Left renal cortex interstitium (tissue), 4 donors: ENCODE data around the gene ERI2. TPM values are rescaled to one million over a fixed set of nuclear protein-coding genes. Genes with fewer than 3 reads are reported as not detected.

ENCODE experiments used
- polyA plus RNA-seq, 4 donors: library from polyadenylated mRNA; unstranded; fragments of 120-200 nt; gene quantifications; one replicate each; pipeline ENCODE4 v1.2.1, GENCODE V29; 2013; ENCODE audit not compliant: insufficient read length in 4 of 4

Gene ERI2
- polyA plus RNA-seq, 4 donors: 30.7 to 41.4 (median 34.4) TPM

Other genes with a start within 250 kb of the ERI2 start
- 10 to 100 TPM; 42.4 to 69.5 (median 59.4) TPM for gene ACSM2B, start 230.1 kb downstream of the ERI2 start, polyA plus RNA-seq
- gene ACSM1, start 108.8 kb downstream of the ERI2 start, polyA plus RNA-seq: 1 to 10 TPM in 2 of 4 donors, under 1 TPM in 2; 0.82 to 1.8 (median 0.94) TPM
- gene THUMPD1, start 64.7 kb downstream of the ERI2 start, polyA plus RNA-seq: 10 to 100 TPM; 66.0 to 81.7 (median 75.7) TPM
- 100 to 1,000 TPM in 3 of 4 donors, 10 to 100 TPM in 1; 91.4 to 126 (median 105) TPM for gene ACSM3, start 42.5 kb downstream of the ERI2 start, polyA plus RNA-seq
- gene REXO5, start 55 bp upstream of the ERI2 start, polyA plus RNA-seq: 1 to 10 TPM; 5.7 to 10.0 (median 6.6) TPM
- gene DCUN1D3, start 93.9 kb upstream of the ERI2 start, polyA plus RNA-seq: 10 to 100 TPM in 2 of 4 donors, 1 to 10 TPM in 2; 7.5 to 11.7 (median 10.0) TPM
- 10 to 100 TPM; 45.1 to 53.7 (median 47.4) TPM for gene LYRM1, start 94.3 kb upstream of the ERI2 start, polyA plus RNA-seq